Right atrium auricular region (tissue), 2 donors: Measurements from ENCODE around the gene RASGRP3. TPM values are rescaled to one million over a fixed set of nuclear protein-coding genes. Genes with fewer than 3 reads are reported as not detected.

ENCODE experiments used
- DNase-seq: peaks from one replicate; pipeline ENCODE4 v3.0.0-alpha.2; 2019; ENCODE audit warnings: low spot score
- H3K27ac ChIP-seq, 2 donors: fragments of 200-600 bp; sonication (generic); 1 replicate in 1 of 2; 2 replicates in 1 of 2; pipeline ENCODE4 v1.5.1; 2016 to 2019
- H3K27me3 ChIP-seq, 2 donors: fragments of 200-600 bp; sonication (generic); one replicate each; pipeline versions ENCODE4 v1.5.1 to v1.6.0; 2017 to 2019
- H3K36me3 ChIP-seq: fragments of 200-600 bp; sonication (generic); one replicate; pipeline ENCODE4 v1.5.1; 2016
- H3K4me1 ChIP-seq, 2 donors: fragments of 200-600 bp; sonication (generic); one replicate each; pipeline versions ENCODE4 v1.5.1 to v1.6.0; 2017 to 2019
- H3K4me3 ChIP-seq, 2 donors: fragments of 200-600 bp; sonication (generic); 1 replicate in 1 of 2; 2 replicates in 1 of 2; pipeline ENCODE4 v1.5.1; 2017 to 2019; ENCODE audit warnings: mild to moderate bottlenecking in 1 of 2, moderate library complexity in 1 of 2
- H3K9me3 ChIP-seq, 2 donors: fragments of 200-600 bp; sonication (generic); one replicate each; pipeline ENCODE4 v1.5.1; 2019
- total RNA-seq, 2 donors: library from RNA; depleted of rRNA; stranded (reverse); fragments of >200 nt; gene quantifications; one replicate each; pipeline ENCODE4 v1.1.0, GENCODE V29; 2016
- TF ChIP-seq, protein P1 (sequence below), 2 donors: fragments of 200-600 bp; sonication (generic); IDR thresholded peaks; one replicate each; pipeline ENCODE4 v1.5.1; 2019; ENCODE audit warnings: antibody characterized with exemption in 2 of 2

Gene RASGRP3
- total RNA-seq, 2 donors from 2014 or later = 50.0 to 56.3 TPM

GRCh38 chr2:33496150-33496549 is 19.7 kb downstream of the RASGRP3 start:
- Histone ChIP-seq H3K27ac (no peak overlapping the region), H3K4me1 (peaks cover 0 to 43% of the 10 kb centered on the region in 2 donors), H3K27me3 (no peaks in the 10 kb centered on the region), H3K4me3 (no peak overlapping the region), H3K36me3 (no peaks in the 10 kb centered on the region), H3K9me3 (no peaks in the 10 kb centered on the region)
- TF ChIP-seq, protein P1, sequence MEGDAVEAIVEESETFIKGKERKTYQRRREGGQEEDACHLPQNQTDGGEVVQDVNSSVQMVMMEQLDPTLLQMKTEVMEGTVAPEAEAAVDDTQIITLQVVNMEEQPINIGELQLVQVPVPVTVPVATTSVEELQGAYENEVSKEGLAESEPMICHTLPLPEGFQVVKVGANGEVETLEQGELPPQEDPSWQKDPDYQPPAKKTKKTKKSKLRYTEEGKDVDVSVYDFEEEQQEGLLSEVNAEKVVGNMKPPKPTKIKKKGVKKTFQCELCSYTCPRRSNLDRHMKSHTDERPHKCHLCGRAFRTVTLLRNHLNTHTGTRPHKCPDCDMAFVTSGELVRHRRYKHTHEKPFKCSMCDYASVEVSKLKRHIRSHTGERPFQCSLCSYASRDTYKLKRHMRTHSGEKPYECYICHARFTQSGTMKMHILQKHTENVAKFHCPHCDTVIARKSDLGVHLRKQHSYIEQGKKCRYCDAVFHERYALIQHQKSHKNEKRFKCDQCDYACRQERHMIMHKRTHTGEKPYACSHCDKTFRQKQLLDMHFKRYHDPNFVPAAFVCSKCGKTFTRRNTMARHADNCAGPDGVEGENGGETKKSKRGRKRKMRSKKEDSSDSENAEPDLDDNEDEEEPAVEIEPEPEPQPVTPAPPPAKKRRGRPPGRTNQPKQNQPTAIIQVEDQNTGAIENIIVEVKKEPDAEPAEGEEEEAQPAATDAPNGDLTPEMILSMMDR (IDR thresholded peaks at IDR 0.05) = no peak
- no peak for DNase-seq

GRCh38 chr2:33496726-33497125 is 20.3 kb downstream of the RASGRP3 start:
- no peak overlapping the region for H3K4me3 ChIP-seq
- DNase-seq = no peak
- H3K27me3 ChIP-seq = no peaks in the 10 kb centered on the region
- H3K27ac ChIP-seq = no peak overlapping the region
- peaks cover 0 to 39% of the 10 kb centered on the region in 2 donors for H3K4me1 ChIP-seq
- no peaks in the 10 kb centered on the region for H3K9me3 ChIP-seq
- TF ChIP-seq, protein P1 (IDR thresholded peaks at IDR 0.05) = no peak
- no peaks in the 10 kb centered on the region for H3K36me3 ChIP-seq

DNA sequence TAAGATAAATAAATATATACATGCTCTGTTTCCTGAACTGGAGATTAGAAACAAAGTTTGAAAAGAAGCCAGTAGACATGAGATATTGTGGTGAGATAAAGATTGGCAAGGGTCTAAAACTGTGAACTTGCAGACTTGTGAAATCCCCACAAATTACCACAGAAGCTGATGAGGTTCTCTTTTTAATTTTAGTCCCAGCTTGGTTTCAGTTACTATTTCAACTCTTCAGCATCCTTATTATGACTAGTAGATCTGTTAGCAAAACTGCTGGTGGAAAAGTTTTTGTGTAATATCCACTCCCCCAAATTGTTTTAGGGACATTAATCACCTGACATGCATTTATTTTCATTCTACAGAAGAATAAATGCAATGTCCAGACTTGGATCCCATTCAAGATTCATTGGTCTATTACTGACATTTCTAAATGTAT is 20.8 kb downstream of the RASGRP3 start:
- no peaks in the 10 kb centered on the region for H3K27me3 ChIP-seq
- no peaks in the 10 kb centered on the region for H3K9me3 ChIP-seq
- H3K27ac ChIP-seq = no peak overlapping the region
- no peak for DNase-seq
- H3K4me3 ChIP-seq = no peak overlapping the region
- H3K4me1 ChIP-seq = peaks cover 0 to 38% of the 10 kb centered on the region in 2 donors
- TF ChIP-seq, protein P1 (IDR thresholded peaks at IDR 0.05) = no peak
- H3K36me3 ChIP-seq = no peaks in the 10 kb centered on the region

- DNase-seq = no peak
- no peak overlapping the region for H3K27ac ChIP-seq
- no peaks in the 10 kb centered on the region for H3K36me3 ChIP-seq
- no peaks in the 10 kb centered on the region for H3K27me3 ChIP-seq
- TF ChIP-seq, protein P1 (IDR thresholded peaks at IDR 0.05) = no peak
- H3K4me3 ChIP-seq = no peak overlapping the region
- peaks cover 0 to 38% of the 10 kb centered on the region in 2 donors for H3K4me1 ChIP-seq
- no peaks in the 10 kb centered on the region for H3K9me3 ChIP-seq
These were observed 22.0 kb downstream of the RASGRP3 start for GRCh38 chr2:33498291-33498956.

- no peak for DNase-seq
- TF ChIP-seq, protein P1 (IDR thresholded peaks at IDR 0.05) = no peak
- Histone ChIP-seq H3K27me3 (no peaks in the 10 kb centered on the region), H3K9me3 (no peaks in the 10 kb centered on the region), H3K27ac (no peak overlapping the region), H3K36me3 (no peaks in the 10 kb centered on the region), H3K4me1 (peaks cover 0 to 29% of the 10 kb centered on the region in 2 donors), H3K4me3 (no peak overlapping the region)
These were observed 23.7 kb downstream of the RASGRP3 start for GRCh38 chr2:33500177-33500576.

DNA sequence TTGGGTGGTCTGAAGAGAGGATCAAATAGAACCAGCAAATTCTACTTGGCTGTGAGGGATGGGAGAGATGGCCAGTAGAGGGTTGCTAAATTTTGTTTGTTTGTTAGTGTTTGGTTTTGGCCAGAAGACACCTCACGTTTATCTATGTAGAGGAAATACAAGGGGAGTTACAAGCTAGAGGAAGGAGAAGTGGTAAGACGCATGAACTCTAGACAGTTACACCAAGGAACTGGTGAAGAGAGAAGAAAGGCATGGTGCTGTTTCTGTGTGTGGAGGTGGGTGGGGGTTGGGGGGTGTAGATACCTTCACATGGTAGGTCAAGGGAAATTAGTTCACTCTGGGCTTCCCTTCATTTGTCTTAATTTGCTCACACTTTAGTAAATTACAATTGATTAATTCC is 25.6 kb downstream of the RASGRP3 start:
- no peak for DNase-seq
- TF ChIP-seq, protein P1 (IDR thresholded peaks at IDR 0.05) = no peak
- no peaks in the 10 kb centered on the region for H3K9me3 ChIP-seq
- H3K27me3 ChIP-seq = no peaks in the 10 kb centered on the region
- no peaks in the 10 kb centered on the region for H3K36me3 ChIP-seq
- no peak overlapping the region for H3K4me3 ChIP-seq
- peaks cover 0 to 16% of the 10 kb centered on the region in 2 donors for H3K4me1 ChIP-seq
- no peak overlapping the region for H3K27ac ChIP-seq
